ENCODE measurements around the gene PPFIBP1. TPM values are rescaled to one million over a fixed set of nuclear protein-coding genes. Genes with fewer than 3 reads are reported as not detected.
"Not testable (repeated sequence)": the region's sequence is repeated elsewhere in the genome, so short reads cannot be mapped to it uniquely, and the experiment has no call there.

PPFIBP1 gene
- total and polyA plus RNA-seq, 8 donors, result 82.8 to 126 (median 96.7) TPM

DNA sequence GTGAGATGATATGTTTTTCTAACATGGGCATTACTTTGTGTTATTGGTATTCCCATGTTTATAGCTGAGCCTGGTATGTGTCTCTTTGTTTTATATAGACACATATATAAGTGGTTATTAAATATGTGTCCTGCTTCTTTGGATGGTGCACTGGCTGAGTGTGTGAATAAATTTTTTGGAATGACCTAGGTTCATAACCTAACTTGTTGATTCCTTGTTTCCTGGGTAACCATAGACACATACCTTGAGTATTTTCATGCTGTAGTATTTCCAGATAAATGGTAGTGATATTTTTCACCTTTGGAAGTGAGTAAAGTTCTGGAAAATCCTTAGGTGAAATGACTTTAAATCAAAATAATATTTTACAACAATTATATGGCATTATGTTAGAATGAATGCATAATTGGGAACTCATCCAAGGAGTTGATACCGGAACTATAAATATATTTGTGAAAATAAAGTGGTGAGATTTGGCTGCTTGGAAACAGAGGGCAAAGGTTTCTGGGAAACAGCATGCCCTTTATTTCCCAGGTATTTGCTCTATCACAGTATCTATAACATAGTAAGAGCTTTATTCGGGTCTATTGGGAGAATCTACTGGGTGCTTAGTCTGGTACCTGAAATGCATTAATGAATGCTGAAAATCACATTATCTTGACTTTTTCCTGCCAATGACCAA is 107.9 kb downstream of the PPFIBP1 start:
- Histone ChIP-seq H3K4me3 (no peak overlapping the region), H3K27ac (no peak overlapping the region), H3K27me3 (no peaks in the 10 kb centered on the region), H3K4me1 (peaks cover 0 to 4% of the 10 kb centered on the region in 2 donors), H3K36me3 (no peaks in the 10 kb centered on the region), H3K9me3 (no peaks in the 10 kb centered on the region)
- intact Hi-C loops (cut with DNase I), result no loop called here
- ATAC-seq, result no peak
- DNase-seq, result no peak
- TF ChIP-seq, protein P1, sequence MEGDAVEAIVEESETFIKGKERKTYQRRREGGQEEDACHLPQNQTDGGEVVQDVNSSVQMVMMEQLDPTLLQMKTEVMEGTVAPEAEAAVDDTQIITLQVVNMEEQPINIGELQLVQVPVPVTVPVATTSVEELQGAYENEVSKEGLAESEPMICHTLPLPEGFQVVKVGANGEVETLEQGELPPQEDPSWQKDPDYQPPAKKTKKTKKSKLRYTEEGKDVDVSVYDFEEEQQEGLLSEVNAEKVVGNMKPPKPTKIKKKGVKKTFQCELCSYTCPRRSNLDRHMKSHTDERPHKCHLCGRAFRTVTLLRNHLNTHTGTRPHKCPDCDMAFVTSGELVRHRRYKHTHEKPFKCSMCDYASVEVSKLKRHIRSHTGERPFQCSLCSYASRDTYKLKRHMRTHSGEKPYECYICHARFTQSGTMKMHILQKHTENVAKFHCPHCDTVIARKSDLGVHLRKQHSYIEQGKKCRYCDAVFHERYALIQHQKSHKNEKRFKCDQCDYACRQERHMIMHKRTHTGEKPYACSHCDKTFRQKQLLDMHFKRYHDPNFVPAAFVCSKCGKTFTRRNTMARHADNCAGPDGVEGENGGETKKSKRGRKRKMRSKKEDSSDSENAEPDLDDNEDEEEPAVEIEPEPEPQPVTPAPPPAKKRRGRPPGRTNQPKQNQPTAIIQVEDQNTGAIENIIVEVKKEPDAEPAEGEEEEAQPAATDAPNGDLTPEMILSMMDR (IDR thresholded peaks at IDR 0.05), result no peak

DNA sequence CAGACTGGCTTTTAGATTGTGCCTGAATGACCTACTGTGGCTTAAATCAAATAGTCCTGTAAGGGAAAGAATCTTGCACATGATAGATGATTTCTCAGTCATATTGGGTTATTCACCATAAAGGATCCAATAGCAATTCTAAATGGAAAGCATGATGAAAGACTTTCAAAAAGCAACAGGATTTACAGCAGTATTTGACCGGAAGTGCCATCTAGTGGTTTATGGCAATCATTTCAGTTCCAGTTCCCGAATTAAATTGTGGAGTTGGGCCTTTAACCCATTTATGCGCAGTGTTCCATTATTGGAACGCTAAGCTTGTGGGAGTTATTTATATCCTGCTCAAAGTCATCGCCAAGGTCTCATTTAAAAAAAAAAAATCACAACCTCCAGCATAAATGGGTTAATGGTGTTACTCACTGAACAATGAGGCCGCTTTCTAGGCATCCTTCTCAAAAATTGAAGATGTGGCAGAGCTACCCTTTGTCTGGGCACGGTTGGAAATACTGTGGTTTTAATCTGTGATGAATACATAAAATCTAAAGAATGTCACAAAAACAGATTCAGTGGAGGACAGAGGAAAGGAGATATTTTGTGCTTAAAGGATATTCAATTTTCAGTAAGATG is 111.5 kb downstream of the PPFIBP1 start:
- DNase-seq (peak in 2 of 4 donors; percentile 32 to 64), ATAC-seq (peak; percentile 73)
- Histone ChIP-seq H3K4me3 (no peak overlapping the region), H3K27ac (no peak overlapping the region), H3K36me3 (no peaks in the 10 kb centered on the region), H3K9me3 (no peaks in the 10 kb centered on the region), H3K4me1 (no peaks in the 10 kb centered on the region), H3K27me3 (no peaks in the 10 kb centered on the region)
- TF ChIP-seq, protein P1 (IDR thresholded peaks at IDR 0.05), result peak; percentile 29 to 33
- intact Hi-C loops (cut with DNase I), result no loop called here

DNA sequence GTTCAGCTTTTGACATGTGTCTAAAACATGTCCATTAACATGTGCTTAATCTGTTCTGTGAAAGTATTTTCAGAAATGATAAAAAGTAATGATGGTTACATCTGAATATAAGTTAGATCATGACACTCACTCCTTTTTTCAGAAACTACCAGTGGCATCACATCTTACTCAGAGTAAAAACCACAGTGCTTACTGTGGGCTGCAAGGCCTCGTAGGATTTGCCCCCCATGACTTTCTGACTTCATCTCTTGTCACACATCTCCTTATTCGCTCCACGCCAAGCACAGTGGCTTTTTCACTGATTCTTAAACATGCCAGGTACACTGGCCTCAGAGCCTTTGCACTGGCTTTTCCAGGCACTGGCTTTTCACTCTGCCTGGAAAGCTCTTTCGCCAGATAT is 112.6 kb downstream of the PPFIBP1 start:
- H3K27me3 ChIP-seq; DNase-seq; H3K9me3 ChIP-seq; H3K27ac ChIP-seq; H3K4me3 ChIP-seq; H3K4me1 ChIP-seq; intact Hi-C loops (cut with DNase I); ATAC-seq; H3K36me3 ChIP-seq: not testable (repeated sequence)

DNA sequence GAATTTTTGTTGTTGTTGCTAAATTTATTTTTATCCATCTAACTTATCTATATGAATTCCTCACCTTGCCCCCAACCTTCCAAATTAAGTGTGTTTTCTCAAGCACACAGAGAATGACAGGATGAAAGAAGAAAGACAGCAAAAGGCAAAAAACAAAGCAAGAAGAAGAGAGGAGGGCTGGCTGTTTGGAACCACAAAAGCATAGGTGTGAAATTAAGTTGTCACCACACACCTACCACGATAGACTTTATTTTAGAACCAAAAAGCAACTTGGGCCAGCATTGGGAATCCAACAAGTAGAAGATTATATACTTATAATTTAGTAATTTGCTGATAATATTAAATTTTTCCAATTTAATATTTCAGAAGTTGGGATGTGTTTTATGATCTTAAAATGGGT is 113.5 kb downstream of the PPFIBP1 start:
- no peaks in the 10 kb centered on the region for H3K4me1 ChIP-seq
- H3K9me3 ChIP-seq, result no peaks in the 10 kb centered on the region
- H3K27me3 ChIP-seq, result no peaks in the 10 kb centered on the region
- no peak for DNase-seq
- no peak overlapping the region for H3K4me3 ChIP-seq
- H3K36me3 ChIP-seq, result no peaks in the 10 kb centered on the region
- intact Hi-C loops (cut with DNase I), result no loop called here
- H3K27ac ChIP-seq, result no peak overlapping the region
- ATAC-seq, result no peak
- TF ChIP-seq, protein P1 (IDR thresholded peaks at IDR 0.05), result no peak

DNA sequence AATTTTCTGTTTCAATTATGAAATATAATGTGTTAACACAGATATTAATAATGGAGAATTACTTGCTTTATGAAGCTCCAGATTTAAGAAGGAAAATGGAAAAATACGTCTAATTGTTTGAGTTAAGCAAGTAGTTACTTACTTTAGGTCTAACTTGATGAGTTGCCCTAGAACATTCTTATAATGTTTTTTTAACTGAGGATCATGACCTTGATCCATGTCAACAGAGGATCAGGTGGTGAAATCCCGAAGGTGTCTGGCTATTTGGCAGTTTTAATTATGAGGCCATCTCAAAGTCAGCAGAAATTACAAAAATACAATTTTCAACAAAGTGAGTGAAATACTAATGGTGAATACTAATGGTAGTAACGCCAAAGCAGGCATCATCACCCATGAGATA is 115.3 kb downstream of the PPFIBP1 start:
- Histone ChIP-seq H3K4me1 (no peaks in the 10 kb centered on the region), H3K4me3 (no peak overlapping the region), H3K9me3 (no peaks in the 10 kb centered on the region), H3K36me3 (no peaks in the 10 kb centered on the region), H3K27me3 (no peaks in the 10 kb centered on the region), H3K27ac (no peak overlapping the region)
- TF ChIP-seq, protein P1 (IDR thresholded peaks at IDR 0.05), result no peak
- ATAC-seq (no peak), DNase-seq (no peak)
- intact Hi-C loops (cut with DNase I), result no loop called here

DNA sequence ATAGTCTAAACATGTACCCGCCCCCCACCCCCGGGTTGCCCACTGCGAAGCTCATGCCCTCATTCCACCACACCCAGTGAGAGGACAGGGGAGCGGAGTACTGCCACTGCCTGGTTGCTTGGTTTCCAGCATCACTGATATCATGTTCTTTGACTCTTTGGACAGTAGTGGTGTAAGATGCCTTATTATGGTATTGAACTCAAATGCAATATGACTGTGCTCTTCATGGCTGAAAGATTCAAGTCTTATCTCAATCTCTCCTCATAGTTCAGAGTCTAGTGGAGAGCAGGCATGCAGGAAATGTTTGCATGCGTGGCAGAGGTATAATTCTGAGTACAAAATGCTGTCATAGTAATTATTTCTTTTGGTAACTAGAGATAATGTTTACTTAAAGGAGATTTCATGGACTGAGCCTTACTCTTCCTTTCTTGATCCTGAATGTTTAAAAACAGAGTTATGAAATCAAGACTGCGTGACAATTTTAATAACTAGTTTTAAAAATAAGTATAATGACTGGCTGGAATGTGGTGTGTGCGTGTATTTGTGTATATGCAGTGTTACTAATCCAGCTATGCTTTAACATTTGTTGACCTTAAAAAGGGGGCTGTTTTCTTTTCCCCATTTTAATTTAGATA is 116.7 kb downstream of the PPFIBP1 start:
- H3K27me3 ChIP-seq; H3K36me3 ChIP-seq; ATAC-seq; H3K27ac ChIP-seq; DNase-seq; H3K4me1 ChIP-seq; intact Hi-C loops (cut with DNase I); H3K9me3 ChIP-seq; H3K4me3 ChIP-seq: not testable (repeated sequence)

DNA sequence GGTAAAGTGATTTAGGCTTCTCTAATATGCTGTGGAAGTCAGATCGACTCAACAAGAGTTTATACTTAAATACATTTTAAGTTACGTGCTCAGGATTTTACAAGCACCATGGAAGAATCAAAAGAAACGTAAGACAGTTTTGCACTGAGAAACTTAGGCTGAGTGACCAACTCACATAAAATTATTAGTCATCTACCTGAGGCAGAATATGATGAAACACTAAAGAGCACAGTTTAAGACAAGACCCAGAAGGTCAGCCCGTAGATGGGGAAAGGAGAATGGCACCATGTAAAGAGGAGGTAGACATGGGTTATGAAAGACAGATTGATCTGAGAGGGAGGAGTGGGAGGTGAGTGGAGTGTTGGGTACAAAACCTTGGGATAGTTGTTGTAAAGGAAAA is 118.4 kb downstream of the PPFIBP1 start:
- DNase-seq; intact Hi-C loops (cut with DNase I); H3K4me3 ChIP-seq; H3K9me3 ChIP-seq; ATAC-seq; H3K27ac ChIP-seq; H3K36me3 ChIP-seq; H3K27me3 ChIP-seq; H3K4me1 ChIP-seq: not testable (repeated sequence)

DNA sequence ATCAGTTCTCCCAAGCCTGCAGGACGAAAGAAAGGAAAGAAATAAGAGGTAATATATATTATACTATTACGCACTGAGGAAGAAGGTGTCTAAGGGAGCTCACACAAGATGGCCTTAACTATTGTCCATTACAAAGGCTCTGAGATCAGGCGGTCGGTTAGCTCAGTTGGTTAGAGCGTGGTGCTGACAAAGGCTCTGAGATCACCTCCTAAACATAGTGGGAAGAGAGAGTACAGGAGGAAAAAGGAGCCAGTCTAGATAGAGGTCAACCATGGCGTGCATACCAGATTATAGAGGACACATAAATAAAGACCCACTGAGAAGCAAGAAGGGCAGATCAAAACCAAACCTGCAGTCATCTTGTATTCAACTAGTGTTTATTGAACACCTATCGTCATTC is 118.9 kb downstream of the PPFIBP1 start:
- H3K27me3 ChIP-seq; intact Hi-C loops (cut with DNase I); ATAC-seq; H3K27ac ChIP-seq; H3K4me1 ChIP-seq; H3K9me3 ChIP-seq; H3K36me3 ChIP-seq; H3K4me3 ChIP-seq; DNase-seq: not testable (repeated sequence)
